Lower leg skin (tissue), 4 donors: ENCODE data around the gene TK2. TPM values are rescaled to one million over a fixed set of nuclear protein-coding genes. Genes with fewer than 3 reads are reported as not detected.

Experiments
- DNase-seq, 2 donors: peaks; one replicate each; pipeline ENCODE4 v3.0.0-alpha.2; 2019; ENCODE audit warnings: low spot score in 2 of 2
- H3K4me3 ChIP-seq: fragments of 200-600 bp; sonication (generic); 2 replicates; pipeline ENCODE4 v1.5.1; 2017; ENCODE audit warnings: mild to moderate bottlenecking, low read depth; ENCODE audit not compliant: poor library complexity, severe bottlenecking
- CTCF ChIP-seq, 3 donors: fragments of 450-650 bp; IDR thresholded peaks; one replicate each; pipeline ENCODE4 v1.5.1; 2016; ENCODE audit warnings: antibody characterized with exemption in 3 of 3, mild to moderate bottlenecking in 3 of 3, moderate library complexity in 2 of 3
- POLR2A ChIP-seq, 2 donors: fragments of 450-650 bp; IDR thresholded peaks; one replicate each; pipeline ENCODE4 v1.6.1; 2016 to 2017; ENCODE audit warnings: antibody characterized with exemption in 2 of 2, mild to moderate bottlenecking in 1 of 2, moderate library complexity in 1 of 2
- WGBS, 2 donors: methylation state at CpG; one replicate each; pipeline ENCODE4 v1.1.5; 2018; 5-methylcytosine and 5-hydroxymethylcytosine counted together
- intact Hi-C: fragments of 100-400 bp; cut with DNase I; formaldehyde crosslinking; loops from one replicate; pipeline ENCODE4 v1.15.0; 2023; ENCODE audit warnings: low total_unique reads
- total RNA-seq, 4 donors: library from RNA; depleted of rRNA; stranded (reverse); fragments of >200 nt; gene quantifications; one replicate each; pipeline ENCODE4 v1.1.0, GENCODE V29; 2016

Gene TK2
- total RNA-seq, 4 donors from 2014 or later, result 15.3 to 28.3 (median 22.6) TPM

GRCh38 chr16:66575060-66575459, 25.1 kb upstream of the TK2 start:
- no peak overlapping the region for H3K4me3 ChIP-seq
- TF ChIP-seq CTCF (IDR thresholded peaks at IDR 0.05) (no peak), POLR2A (IDR thresholded peaks at IDR 0.05) (no peak)
- WGBS, 2 donors, result 92 to 97% methylated on average over 3 of the region's 3 CpGs
- no peak for DNase-seq
- intact Hi-C loops, result no loop called here

GRCh38 chr16:66574531-66574930, 24.6 kb upstream of the TK2 start:
- WGBS, 2 donors, result 89 to 91% methylated on average over 3 of the region's 3 CpGs
- DNase-seq, result no peak
- intact Hi-C loops, result no loop called here
- no peak overlapping the region for H3K4me3 ChIP-seq
- TF ChIP-seq POLR2A (IDR thresholded peaks at IDR 0.05), result no peak

- H3K4me3 ChIP-seq, result no peak overlapping the region
- intact Hi-C loops, result no loop called here
- no peak for DNase-seq
- TF ChIP-seq CTCF (IDR thresholded peaks at IDR 0.05) (no peak), POLR2A (IDR thresholded peaks at IDR 0.05) (no peak)
- 88 to 93% methylated on average over 1 of the region's 1 CpG for WGBS, 2 donors
Observed at GRCh38 chr16:66574081-66574480, 24.2 kb upstream of the TK2 start.

GRCh38 chr16:66572356-66572755, 22.4 kb upstream of the TK2 start:
- H3K4me3 ChIP-seq, result no peak overlapping the region
- intact Hi-C loops, result no loop called here
- TF ChIP-seq CTCF (IDR thresholded peaks at IDR 0.05), result no peak
- WGBS, 2 donors, result 72 to 77% methylated on average over 2 of the region's 2 CpGs
- no peak for DNase-seq

GRCh38 chr16:66569827-66570405, 20.0 kb upstream of the TK2 start:
- intact Hi-C loops, result no loop called here
- 55 to 63% methylated on average over 3 of the region's 3 CpGs for WGBS, 2 donors
- no peak for DNase-seq
- TF ChIP-seq CTCF (IDR thresholded peaks at IDR 0.05) (no peak), POLR2A (IDR thresholded peaks at IDR 0.05) (no peak)
- no peak overlapping the region for H3K4me3 ChIP-seq

- intact Hi-C loops, result no loop called here
- H3K4me3 ChIP-seq, result no peak overlapping the region
- TF ChIP-seq CTCF (IDR thresholded peaks at IDR 0.05), result no peak
- TF ChIP-seq POLR2A (IDR thresholded peaks at IDR 0.05), result no peak
- WGBS, 2 donors, result 93 to 96% methylated on average over 1 of the region's 1 CpG
- no peak for DNase-seq
Observed at GRCh38 chr16:66569131-66569530, 19.2 kb upstream of the TK2 start.
